CD14-positive monocyte (primary cell): ENCODE results near the gene NAV1. TPM values are rescaled to one million over a fixed set of nuclear protein-coding genes. Genes with fewer than 3 reads are reported as not detected.

ENCODE experiments used
- DNase-seq, 3 donors: peaks; one replicate each; pipeline ENCODE4 v3.0.0-alpha.2; 2011 to 2022
- H2AFZ ChIP-seq: 2 replicates; pipeline ENCODE4 v1.6.0; 2012; ENCODE audit warnings: mild to moderate bottlenecking, low read depth, low read length, inconsistent platforms; ENCODE audit not compliant: insufficient read depth, poor library complexity, severe bottlenecking
- H3K27ac ChIP-seq, 2 donors: 1 replicate in 1 of 2; 2 replicates in 1 of 2; pipeline ENCODE4 v1.5.1; 2012 to 2013; ENCODE audit warnings: low read length in 2 of 2, control low read depth in 1 of 2, inconsistent platforms in 1 of 2, low read depth in 1 of 2, mild to moderate bottlenecking in 1 of 2
- H3K27me3 ChIP-seq, 2 donors: one replicate each; pipeline versions ENCODE4 v1.6.0 to v1.6.1; 2011 to 2013; ENCODE audit warnings: low read length in 2 of 2; ENCODE audit not compliant: control insufficient read depth in 2 of 2, insufficient read depth in 2 of 2
- H3K36me3 ChIP-seq, 2 donors: replicated peaks in 1 of 2; 1 replicate in 1 of 2; 2 replicates in 1 of 2; pipeline versions ENCODE4 v1.5.1 to v1.6.1; 2012 to 2013; ENCODE audit warnings: low read length in 2 of 2, control low read depth in 1 of 2, inconsistent platforms in 1 of 2, mild to moderate bottlenecking in 1 of 2; ENCODE audit not compliant: insufficient read depth in 2 of 2, control insufficient read depth in 1 of 2
- H3K4me1 ChIP-seq, 2 donors: 1 replicate in 1 of 2; 2 replicates in 1 of 2; pipeline versions ENCODE4 v1.5.1 to v1.6.1; 2012 to 2013; ENCODE audit warnings: low read length in 2 of 2, control low read depth in 1 of 2, inconsistent platforms in 1 of 2, mild to moderate bottlenecking in 1 of 2, moderate library complexity in 1 of 2; ENCODE audit not compliant: insufficient read depth in 2 of 2, control insufficient read depth in 1 of 2
- H3K4me2 ChIP-seq: replicated peaks from 2 replicates; pipeline ENCODE3; 2012; ENCODE audit warnings: low read length, moderate library complexity, mild to moderate bottlenecking; ENCODE audit not compliant: poor library complexity, severe bottlenecking; ENCODE audit errors: extremely low read depth
- H3K4me3 ChIP-seq, 3 experiments: fragments of 200-600 bp in 1 of 3; sonication (generic) in 1 of 3; replicated peaks in 1 of 3; 1 replicate in 2 of 3; 2 replicates in 1 of 3; pipeline ENCODE4 v1.5.1; 2011 to 2013; ENCODE audit warnings: low read length in 3 of 3, mild to moderate bottlenecking in 3 of 3, control low read depth in 2 of 3, low read depth in 2 of 3, inconsistent platforms in 1 of 3, moderate library complexity in 1 of 3
- H3K79me2 ChIP-seq: 2 replicates; pipeline ENCODE4 v1.6.0; 2012; ENCODE audit warnings: mild to moderate bottlenecking, control low read depth, inconsistent platforms, low read length, moderate library complexity; ENCODE audit not compliant: insufficient read depth
- H3K9ac ChIP-seq: 2 replicates; pipeline ENCODE4 v1.6.0; 2017; ENCODE audit warnings: low read length, mild to moderate bottlenecking; ENCODE audit not compliant: insufficient read depth, poor library complexity, severe bottlenecking
- H3K9me3 ChIP-seq, 2 donors: replicated peaks in 1 of 2; 1 replicate in 1 of 2; 2 replicates in 1 of 2; pipeline versions ENCODE4 v1.5.1 to v1.6.1; 2012 to 2013; ENCODE audit warnings: low read length in 2 of 2, control low read depth in 1 of 2; ENCODE audit not compliant: control insufficient read depth in 1 of 2, insufficient read depth in 1 of 2
- H4K20me1 ChIP-seq: 2 replicates; pipeline ENCODE4 v1.6.0; 2012; ENCODE audit warnings: mild to moderate bottlenecking, low read length, control low read depth, moderate library complexity; ENCODE audit not compliant: insufficient read depth
- H3K27ac Mint-ChIP-seq, 7 donors: one replicate each; pipeline ENCODE4 v1.8.0; 2020; ENCODE audit warnings: mild to moderate bottlenecking in 7 of 7, mixed read lengths in 7 of 7, moderate library complexity in 6 of 7, inconsistent platforms in 2 of 7
- H3K27me3 Mint-ChIP-seq, 3 donors: one replicate each; pipeline ENCODE4 v1.8.0; 2021 to 2022; ENCODE audit warnings: low read depth in 3 of 3, mild to moderate bottlenecking in 3 of 3, mixed read lengths in 3 of 3, moderate library complexity in 3 of 3, inconsistent platforms in 1 of 3
- H3K36me3 Mint-ChIP-seq, 2 donors: one replicate each; pipeline ENCODE4 v1.8.0; 2020; ENCODE audit warnings: mixed read lengths in 2 of 2, inconsistent platforms in 1 of 2, mild to moderate bottlenecking in 1 of 2
- H3K4me1 Mint-ChIP-seq: one replicate; pipeline ENCODE4 v1.8.0; 2020; ENCODE audit warnings: mild to moderate bottlenecking, mixed read lengths
- H3K4me3 Mint-ChIP-seq, 2 donors: one replicate each; pipeline ENCODE4 v1.8.0; 2020; ENCODE audit warnings: mild to moderate bottlenecking in 2 of 2, mixed read lengths in 2 of 2, moderate library complexity in 1 of 2
- H3K9me3 Mint-ChIP-seq, 7 donors: one replicate each; pipeline ENCODE4 v1.8.0; 2020 to 2022; ENCODE audit warnings: mixed read lengths in 7 of 7, mild to moderate bottlenecking in 6 of 7, moderate library complexity in 6 of 7, inconsistent platforms in 2 of 7
- WGBS: methylation state at CpG from one replicate; pipeline ENCODE4 v1.1.5; 2013; ENCODE audit warnings: missing lambda C conversion rate; ENCODE audit not compliant: insufficient coverage; 5-methylcytosine and 5-hydroxymethylcytosine counted together
- intact Hi-C, 2 donors: fragments of 100-400 bp; cut with micrococcal nuclease; formaldehyde crosslinking; loops; one replicate each; pipeline versions ENCODE4 v1.15.0 to v1.15.1; 2023
- polyA plus RNA-seq, 3 donors: library from polyadenylated mRNA; depleted of rRNA in 1 of 3; unstranded in 2 of 3; stranded (reverse) in 1 of 3; fragments of 300-500 nt in 2 of 3; fragments of >200 nt in 1 of 3; fragmentation: Illumina TruSeq in 2 of 3; gene quantifications; 1 replicate in 2 of 3; 2 replicates in 1 of 3; pipeline ENCODE4 v1.2.3, GENCODE V29; 2012 to 2021
- TF ChIP-seq, protein P1 (sequence below): fragments of 200-600 bp; IDR thresholded peaks from one replicate; pipeline ENCODE4 v1.8.0; 2022; ENCODE audit warnings: antibody characterized with exemption, mild to moderate bottlenecking

The NAV1 gene
- polyA plus RNA-seq, 3 donors, result 0.37 to 1.4 (median 0.89) TPM

DNA sequence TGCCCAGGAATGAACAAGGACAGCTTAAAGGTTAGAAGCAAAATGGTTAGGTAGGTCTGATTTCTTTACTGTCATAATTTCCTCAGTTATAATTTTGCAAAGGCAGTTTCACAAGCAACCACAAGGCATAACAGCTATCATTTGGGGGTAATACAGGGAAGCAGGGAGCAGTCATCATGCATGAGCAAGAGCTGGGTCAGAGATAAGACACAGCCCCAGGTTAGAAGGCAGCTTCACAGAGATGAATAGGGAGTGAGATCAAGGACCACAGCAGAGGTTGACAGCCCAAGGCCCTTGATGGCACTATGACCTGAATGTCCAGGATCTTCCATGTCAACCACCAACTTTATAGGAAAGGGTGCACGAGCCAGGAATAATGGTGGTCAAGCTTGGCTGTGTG lies 23.0 kb upstream of the NAV1 start:
- H3K27ac Mint-ChIP-seq, result no peak overlapping the region
- WGBS, result no CpG with 5 or more reads among the region's 1 CpG
- no peak overlapping the region for H3K4me3 ChIP-seq
- H3K9me3 ChIP-seq, result no peaks in the 10 kb centered on the region
- no peaks in the 10 kb centered on the region for H3K27me3 Mint-ChIP-seq
- no peak overlapping the region for H2AFZ ChIP-seq
- H3K27me3 ChIP-seq, result no peaks in the 10 kb centered on the region
- no peaks in the 10 kb centered on the region for H3K36me3 ChIP-seq
- peaks cover 35% of the 10 kb centered on the region for H3K4me1 Mint-ChIP-seq
- peaks cover 18 to 19% of the 10 kb centered on the region in 2 donors for H3K4me1 ChIP-seq
- H4K20me1 ChIP-seq, result no peaks in the 10 kb centered on the region
- no peak overlapping the region for H3K27ac ChIP-seq
- intact Hi-C loops, result no loop called here
- TF ChIP-seq, protein P1, sequence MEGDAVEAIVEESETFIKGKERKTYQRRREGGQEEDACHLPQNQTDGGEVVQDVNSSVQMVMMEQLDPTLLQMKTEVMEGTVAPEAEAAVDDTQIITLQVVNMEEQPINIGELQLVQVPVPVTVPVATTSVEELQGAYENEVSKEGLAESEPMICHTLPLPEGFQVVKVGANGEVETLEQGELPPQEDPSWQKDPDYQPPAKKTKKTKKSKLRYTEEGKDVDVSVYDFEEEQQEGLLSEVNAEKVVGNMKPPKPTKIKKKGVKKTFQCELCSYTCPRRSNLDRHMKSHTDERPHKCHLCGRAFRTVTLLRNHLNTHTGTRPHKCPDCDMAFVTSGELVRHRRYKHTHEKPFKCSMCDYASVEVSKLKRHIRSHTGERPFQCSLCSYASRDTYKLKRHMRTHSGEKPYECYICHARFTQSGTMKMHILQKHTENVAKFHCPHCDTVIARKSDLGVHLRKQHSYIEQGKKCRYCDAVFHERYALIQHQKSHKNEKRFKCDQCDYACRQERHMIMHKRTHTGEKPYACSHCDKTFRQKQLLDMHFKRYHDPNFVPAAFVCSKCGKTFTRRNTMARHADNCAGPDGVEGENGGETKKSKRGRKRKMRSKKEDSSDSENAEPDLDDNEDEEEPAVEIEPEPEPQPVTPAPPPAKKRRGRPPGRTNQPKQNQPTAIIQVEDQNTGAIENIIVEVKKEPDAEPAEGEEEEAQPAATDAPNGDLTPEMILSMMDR, result no peak
- no peak overlapping the region for H3K9ac ChIP-seq
- no peaks in the 10 kb centered on the region for H3K9me3 Mint-ChIP-seq
- no peak overlapping the region for H3K4me3 Mint-ChIP-seq
- H3K4me2 ChIP-seq, result no peak overlapping the region
- H3K79me2 ChIP-seq, result no peaks in the 10 kb centered on the region
- peaks cover 12 to 33% of the 10 kb centered on the region in 2 donors for H3K36me3 Mint-ChIP-seq
- DNase-seq, result no peak

DNA sequence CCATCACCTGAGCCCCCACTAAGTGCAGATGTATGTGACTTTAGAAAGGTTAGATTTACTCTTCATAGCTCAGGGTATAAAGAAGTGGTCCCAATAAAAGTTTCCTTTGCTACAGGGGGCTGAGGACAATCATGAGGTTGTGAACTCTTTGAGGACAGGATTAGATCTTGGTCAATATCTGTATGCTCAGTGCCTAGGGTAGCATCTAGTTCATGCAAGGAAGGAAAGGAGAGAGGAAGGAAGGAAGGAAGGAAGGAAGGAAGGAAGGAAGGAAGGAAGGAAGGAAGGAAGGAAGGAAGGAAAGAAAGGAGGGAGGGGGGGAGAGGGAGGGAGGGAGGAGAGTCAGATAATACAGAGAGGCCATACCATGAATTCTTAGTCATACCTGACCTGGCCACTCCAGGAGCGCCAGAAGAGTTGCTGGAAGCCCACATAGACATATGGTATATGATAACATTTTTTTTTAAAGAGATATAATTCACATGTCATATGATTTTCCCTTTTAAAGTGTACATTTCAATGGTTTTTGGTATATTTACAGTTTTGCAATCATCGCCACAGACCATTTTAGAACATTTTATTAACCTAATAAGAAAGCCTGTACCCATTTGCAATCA lies 22.3 kb upstream of the NAV1 start:
- DNase-seq, result no peak
- no peaks in the 10 kb centered on the region for H4K20me1 ChIP-seq
- no peaks in the 10 kb centered on the region for H3K9me3 Mint-ChIP-seq
- H3K4me2 ChIP-seq, result no peak overlapping the region
- H3K36me3 Mint-ChIP-seq, result peaks cover 12 to 38% of the 10 kb centered on the region in 2 donors
- no peaks in the 10 kb centered on the region for H3K27me3 Mint-ChIP-seq
- H3K4me1 ChIP-seq, result peaks cover 14% of the 10 kb centered on the region in 2 donors
- H3K9ac ChIP-seq, result no peak overlapping the region
- no peak overlapping the region for H3K4me3 ChIP-seq
- no peak overlapping the region for H2AFZ ChIP-seq
- peaks cover 32% of the 10 kb centered on the region for H3K4me1 Mint-ChIP-seq
- no peak overlapping the region for H3K27ac ChIP-seq
- H3K27ac Mint-ChIP-seq, result peak overlapping the region in 1 of 7 donors; percentile 6
- no peak overlapping the region for H3K4me3 Mint-ChIP-seq
- H3K9me3 ChIP-seq, result no peaks in the 10 kb centered on the region
- H3K36me3 ChIP-seq, result no peaks in the 10 kb centered on the region
- TF ChIP-seq, protein P1, result no peak
- intact Hi-C loops, result no loop called here
- WGBS, result 100% methylated on average over 1 of the region's 2 CpGs
- H3K27me3 ChIP-seq, result no peaks in the 10 kb centered on the region
- no peaks in the 10 kb centered on the region for H3K79me2 ChIP-seq
